ENCODE data around the gene GALNT14.

Gene GALNT14

DNA sequence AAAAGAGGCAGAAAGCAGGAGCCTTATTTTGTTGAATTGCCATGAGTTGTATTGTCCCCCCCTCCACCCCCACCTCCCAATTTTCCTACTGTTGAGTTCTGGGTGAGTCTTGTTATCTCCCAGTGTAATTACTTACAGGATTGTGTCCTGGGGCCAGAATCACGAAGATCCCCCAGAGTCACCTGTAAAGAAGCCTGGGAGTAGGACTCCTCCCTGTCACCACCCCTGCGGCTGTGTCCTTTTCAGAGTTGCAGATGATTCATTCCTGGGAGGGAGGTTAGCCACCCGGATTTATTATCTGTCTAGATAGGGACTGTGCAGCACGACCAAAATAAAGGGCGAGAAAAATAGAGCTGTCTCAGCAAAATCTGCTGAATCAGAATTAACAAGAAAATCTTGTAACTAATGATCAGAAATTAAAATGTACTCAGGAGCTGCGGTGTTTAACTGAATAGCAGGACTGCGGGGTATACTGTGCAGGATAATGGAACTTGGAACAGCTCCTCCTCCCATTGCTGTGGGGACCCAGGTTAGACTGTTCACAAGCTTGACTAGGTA is 249.3 kb downstream of the GALNT14 start:
- no peak for DNase-seq (ENCODE audit: low read depth in 2 of 2)

DNA sequence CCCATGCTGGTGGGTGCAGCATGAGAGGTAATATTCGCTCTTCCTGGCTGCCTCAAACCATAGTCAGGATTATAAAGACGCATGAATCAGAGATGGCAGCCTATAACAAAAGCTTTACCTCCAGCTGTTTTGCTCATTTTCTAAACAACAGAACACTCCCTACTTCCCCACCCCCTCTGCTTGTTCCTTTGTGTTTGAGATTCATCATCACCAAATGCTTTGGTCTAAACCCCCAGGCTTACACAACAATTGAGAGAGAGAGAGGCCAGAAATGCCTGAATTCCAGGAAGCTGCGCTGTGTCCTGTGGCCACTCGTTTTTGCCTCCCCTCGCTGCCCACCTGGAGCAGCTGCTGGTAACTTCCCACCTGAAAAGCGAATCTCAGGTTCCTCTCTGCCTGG is 252.2 kb downstream of the GALNT14 start:
- no peak for DNase-seq (ENCODE audit: low read depth in 2 of 2)

DNA sequence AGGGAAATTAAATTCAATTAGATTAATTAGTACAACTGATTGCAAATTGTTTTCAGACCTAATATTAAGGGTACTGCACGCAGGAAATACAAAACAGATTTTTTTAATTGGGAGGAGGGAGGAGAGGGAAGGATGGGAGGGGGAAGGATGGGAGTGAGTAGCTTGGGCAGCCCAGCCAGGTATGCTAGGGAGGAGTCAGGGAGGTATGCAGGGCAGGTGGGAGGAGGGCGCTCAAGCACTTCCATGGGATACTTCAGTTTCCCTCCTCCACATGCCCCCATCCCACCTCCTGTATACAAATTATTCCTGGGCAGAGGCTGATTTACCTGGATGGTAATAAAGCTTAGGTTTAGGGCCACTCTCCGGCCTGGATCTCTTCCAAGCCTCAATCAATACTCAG is 254.4 kb downstream of the GALNT14 start:
- no peak for DNase-seq (ENCODE audit: low read depth in 2 of 2)

DNA sequence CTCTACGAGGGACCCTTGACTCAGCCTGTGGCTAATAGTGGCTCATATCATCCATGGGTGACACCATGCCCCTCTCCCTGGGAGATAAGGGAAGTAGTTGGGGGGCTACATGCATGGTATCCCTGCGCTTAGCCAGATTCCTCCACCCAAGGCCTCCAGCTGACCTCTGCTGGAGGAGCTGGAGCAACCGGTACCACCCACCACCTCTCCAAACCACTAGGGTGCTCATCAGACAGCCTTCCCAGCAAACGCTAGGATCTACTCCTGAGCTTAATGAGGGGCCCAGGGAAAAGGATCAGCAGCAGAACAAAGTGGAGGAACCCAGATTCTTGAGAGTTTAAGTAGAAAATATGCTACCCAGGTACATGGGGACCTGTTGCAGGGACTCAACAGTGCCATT is 255.1 kb downstream of the GALNT14 start:
- no peak for DNase-seq (ENCODE audit: low read depth in 2 of 2)

DNA sequence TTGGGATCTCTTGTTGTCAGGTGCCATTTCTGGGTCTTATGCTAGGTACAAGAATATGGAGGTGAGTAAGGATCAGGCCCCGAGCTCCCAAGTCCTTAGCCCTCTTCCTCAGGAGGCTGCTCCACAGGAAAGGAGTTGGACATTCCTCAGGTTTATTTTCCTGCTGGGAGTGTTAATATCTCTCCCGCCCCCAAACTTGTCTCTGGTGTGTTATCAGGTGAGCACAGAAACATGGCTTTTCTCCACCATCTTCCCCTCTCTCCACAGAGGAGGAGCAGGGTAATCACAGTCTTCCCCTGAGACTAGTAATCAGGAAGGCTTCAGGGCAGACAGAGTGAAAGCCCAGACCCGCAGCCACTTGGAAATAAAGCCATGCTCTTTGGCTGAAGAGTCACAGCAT is 257.7 kb downstream of the GALNT14 start:
- DNase-seq (ENCODE audit: low read depth in 2 of 2), result no peak

DNA sequence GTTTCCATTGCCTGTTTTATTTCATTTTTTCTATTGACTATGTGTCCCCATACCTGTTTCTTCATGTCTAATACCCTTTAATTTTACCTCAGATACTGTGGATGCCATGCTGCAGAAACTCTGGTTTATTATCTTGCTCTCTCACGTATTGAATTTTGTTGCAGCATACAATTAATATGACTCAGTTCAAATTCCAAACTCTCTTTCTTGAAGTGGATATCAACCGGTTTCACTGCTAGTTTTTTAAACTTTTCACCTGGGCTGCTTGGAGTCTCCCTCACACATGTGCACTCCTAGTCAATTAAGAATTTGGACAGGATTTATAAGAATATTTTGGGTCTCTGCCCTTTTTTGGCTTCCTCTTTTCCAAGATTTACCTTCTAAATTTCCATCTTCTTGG is 260.4 kb downstream of the GALNT14 start:
- DNase-seq (ENCODE audit: low read depth in 2 of 2), result no peak

DNA sequence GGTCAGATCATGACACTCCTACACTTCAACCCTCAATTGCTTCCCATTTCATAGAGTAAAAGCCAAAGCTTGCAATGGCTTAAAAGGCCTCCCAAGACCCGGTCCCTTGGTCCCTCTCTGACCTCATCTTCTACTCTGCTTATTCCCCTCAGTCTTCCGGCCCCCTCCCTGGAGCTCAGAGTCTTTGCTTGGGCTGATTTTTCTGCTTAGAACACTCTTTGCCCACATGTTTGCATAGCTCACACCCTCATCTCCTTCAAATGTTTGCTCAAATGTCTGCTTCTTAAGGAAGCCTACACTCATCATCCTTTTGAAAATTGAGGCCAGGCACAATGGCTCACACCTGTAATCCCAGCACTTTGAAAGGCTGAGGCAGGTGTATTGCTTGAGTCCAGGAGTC is 265.4 kb downstream of the GALNT14 start:
- no peak for DNase-seq (ENCODE audit: low read depth in 2 of 2)

DNA sequence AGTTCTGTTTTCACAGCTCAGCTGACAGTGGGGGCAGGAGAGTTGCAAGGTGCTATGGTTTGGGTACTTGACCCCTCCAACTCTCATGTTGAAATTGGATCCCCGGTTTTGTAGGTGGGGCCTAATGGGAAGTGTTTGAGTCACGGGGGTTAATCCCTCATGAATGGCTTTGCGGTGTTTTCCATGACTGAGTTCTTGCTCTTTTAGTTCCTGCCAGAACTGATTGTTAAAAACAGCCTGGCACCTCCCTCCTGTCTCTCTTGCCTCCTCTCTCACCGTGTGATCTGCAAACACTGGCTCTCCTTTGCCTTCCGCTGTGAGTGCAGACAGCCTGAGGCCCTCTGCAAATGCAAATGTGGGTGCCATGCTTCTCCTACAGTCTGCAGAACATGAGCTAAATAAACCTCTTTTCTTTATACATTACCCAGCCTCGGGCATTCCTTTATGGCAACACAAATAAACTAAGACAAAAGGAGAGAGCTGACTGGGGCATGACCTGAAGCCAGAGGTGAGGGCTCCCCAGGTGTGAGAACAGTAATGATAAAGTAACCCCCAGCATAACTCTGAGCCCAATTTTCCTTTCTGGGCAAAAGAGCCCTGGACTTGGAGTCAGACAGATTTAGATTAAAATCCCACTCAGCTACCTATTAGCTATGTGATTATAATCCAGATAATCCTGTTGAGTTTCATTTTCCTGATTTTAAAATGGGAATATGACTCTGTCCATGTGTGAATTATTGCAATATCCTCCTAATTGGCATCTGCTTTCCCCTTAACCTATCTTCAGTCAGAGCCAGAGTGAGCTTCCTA is 266.1 kb downstream of the GALNT14 start:
- DNase-seq (ENCODE audit: low read depth in 2 of 2), result no peak

DNA sequence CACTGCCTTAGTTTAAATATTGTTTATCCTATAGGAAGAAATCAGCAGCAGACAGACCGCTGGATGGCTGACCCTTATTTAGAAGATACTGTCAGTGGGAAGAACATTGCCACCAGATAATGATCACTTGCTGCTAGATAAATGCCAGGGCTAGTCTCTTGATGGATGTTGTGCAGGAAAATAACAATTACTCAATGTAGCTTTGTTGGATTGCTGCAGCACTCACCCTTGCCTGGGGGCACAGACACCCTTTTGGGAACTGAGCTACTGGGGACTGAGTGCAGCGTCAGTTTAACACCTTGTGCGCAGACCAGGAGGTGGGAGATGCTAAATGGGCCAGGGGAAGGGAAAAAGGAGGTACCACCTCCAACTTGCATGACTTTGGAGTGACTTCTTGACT is 266.8 kb downstream of the GALNT14 start:
- no peak for DNase-seq (ENCODE audit: low read depth in 2 of 2)

DNA sequence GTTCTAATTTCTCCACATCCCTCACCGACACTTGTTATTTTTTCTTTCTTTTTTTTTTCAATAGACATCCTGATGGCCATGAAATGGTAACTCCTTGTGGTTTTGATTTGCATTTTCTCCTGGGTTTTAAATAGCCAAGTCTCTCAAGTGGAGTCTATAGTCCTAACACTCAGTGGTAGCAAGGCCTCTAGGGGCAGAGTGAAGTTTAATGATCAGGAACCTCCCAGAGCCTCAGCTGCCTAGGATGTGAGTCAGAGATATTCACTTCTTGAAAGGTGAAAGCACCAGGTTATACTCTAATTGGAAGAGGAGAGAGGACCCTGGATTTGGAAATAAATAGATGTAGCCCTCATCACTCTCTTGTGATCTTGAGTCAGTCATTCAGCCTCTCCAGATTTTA is 268.3 kb downstream of the GALNT14 start:
- no peak for DNase-seq (ENCODE audit: low read depth in 2 of 2)

DNA sequence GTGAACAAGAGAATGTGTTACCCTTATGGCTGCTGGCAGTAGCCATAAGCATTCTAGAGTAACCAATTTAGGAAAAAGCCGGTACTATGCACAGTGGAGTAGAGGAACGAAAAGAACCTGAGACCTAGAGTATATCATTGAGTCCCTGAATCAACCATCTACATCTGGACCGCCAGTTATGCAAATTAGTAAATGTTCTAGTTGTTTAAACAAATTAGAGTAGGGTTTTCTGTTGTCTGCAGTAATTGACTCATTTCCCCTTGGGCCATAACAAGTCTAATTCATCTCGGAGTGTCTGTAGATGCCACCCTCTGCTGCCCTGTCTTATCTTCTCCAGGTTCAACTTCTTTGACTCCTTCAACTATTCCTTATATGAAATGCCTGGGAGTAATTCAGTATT is 270.9 kb downstream of the GALNT14 start:
- no peak for DNase-seq (ENCODE audit: low read depth in 2 of 2)

DNA sequence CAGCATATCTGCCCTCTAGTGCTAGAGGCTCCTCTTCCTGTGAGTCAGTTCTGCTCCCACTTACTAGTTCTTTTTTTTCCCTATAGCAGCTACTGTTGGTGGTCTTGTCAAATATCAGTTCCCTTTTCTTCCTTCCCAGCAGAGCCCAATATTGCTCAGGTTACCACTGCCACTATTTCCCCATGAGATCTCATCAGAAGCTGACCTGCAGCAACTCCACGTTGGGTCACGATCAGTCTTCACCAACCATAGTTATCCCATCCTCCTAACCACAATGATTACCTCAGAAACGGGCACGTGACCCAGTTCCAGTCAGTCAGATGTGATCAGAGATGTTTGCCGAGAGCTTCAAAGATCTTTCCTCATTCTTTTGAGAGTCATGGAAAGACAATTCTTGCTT is 271.3 kb downstream of the GALNT14 start:
- no peak for DNase-seq (ENCODE audit: low read depth in 2 of 2)

DNA sequence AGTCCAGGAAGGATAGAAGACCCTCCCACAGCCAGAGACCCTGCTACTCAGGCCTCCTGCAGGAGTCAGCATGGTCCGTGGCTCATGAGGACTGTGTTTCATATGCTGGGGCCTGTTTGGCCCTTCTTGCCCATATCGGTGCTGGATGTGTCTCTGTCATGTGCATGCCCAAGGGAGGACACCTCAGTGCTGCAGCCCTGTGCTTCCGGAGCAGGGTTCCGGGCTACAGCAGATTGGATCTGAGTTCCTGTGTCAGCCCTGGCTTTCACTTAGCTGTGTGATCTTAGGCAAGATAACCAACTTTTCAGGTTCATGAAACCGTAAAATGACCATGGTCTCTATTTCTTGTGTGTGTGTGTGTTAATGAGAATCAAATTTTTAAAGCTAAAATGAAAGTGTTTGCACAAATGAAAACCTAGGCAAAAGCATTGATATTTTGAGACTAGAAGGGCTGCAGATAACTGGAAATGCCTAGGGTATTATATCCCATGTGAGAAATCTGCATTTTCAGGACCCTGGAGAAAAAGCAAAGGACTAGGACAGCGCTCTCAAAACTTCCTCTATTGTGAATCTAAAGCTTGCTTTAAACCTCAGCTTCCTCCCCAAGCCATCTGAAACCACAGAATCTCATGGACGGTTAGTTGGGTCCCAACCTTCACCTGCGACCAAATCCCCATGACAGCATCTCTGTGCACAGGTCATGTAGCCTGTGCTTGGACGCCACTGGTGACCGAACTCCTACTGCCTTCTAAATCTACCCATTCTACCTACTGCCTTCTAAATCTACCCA is 272.2 kb downstream of the GALNT14 start:
- no peak for DNase-seq (ENCODE audit: low read depth in 2 of 2)

DNA sequence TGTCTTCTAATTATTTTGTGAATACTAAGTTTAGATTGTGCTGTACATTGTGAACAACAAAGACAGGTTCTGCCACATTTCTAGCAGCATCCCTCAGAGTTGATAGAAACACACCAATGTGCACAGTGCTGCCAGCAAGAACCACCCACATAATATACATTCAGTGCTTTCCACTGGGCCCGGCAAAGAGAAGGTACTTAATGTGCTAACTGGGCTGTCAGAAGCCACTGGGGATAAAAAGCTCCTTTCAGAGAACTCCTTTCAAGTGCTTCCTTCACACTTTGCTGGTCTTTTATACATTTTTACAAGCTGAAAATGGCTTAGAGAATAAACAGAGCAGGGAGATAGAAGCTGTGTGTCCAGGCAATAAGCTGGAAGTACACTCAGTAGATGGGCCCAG is 273.0 kb downstream of the GALNT14 start:
- no peak for DNase-seq (ENCODE audit: low read depth in 2 of 2)

DNA sequence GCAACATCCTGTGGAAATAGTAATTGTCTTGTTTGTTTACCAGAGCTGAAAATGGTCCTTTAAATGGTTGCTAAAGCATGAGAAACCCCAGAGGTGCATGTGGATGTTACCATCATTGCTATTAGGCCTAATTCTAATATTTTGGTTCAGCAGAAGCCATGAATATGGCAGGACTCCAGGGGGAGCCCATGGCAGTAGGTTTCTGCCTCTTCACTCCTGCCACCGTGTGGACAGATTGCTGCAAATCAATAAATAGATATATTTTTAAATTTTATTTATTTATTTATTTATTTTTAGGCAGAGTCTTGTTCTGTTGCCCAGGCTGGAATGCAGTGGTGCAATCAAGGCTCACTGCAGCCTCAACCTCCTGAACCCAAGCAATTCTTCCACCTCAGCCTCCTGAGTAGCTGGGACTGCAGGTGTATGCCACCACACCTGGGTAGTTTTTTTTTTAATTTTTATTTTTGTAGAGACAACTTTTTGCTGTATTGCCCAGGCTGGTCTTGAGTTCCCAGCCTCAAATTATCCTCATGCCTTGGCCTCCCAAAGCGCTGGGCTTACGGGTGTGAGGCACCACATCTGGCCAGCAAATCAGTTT is 276.1 kb downstream of the GALNT14 start:
- peak in 1 of 2 donors; percentile 3 for DNase-seq (ENCODE audit: low read depth in 2 of 2)

DNA sequence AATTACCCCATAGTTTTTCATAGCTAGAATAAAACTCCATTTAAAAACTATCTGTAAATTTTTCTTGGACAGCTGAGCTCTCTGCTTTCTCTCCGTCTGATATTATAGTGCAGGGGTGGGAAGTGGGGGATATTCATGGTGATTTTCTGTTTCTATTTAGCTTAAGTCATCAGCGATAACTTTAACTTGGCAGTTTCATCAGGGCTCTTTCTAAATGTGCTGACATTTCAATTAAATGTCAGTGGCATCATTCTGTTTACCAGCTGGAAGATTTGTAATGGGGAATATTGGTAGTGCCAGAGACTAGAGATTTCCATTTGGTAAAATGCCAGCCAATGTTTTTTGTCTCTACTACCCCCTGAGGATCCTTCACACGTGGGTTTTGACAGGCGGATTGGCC is 277.5 kb downstream of the GALNT14 start:
- no peak for DNase-seq (ENCODE audit: low read depth in 2 of 2)
